ENCODE measurements around the gene CORIN.

The CORIN gene, protein sequence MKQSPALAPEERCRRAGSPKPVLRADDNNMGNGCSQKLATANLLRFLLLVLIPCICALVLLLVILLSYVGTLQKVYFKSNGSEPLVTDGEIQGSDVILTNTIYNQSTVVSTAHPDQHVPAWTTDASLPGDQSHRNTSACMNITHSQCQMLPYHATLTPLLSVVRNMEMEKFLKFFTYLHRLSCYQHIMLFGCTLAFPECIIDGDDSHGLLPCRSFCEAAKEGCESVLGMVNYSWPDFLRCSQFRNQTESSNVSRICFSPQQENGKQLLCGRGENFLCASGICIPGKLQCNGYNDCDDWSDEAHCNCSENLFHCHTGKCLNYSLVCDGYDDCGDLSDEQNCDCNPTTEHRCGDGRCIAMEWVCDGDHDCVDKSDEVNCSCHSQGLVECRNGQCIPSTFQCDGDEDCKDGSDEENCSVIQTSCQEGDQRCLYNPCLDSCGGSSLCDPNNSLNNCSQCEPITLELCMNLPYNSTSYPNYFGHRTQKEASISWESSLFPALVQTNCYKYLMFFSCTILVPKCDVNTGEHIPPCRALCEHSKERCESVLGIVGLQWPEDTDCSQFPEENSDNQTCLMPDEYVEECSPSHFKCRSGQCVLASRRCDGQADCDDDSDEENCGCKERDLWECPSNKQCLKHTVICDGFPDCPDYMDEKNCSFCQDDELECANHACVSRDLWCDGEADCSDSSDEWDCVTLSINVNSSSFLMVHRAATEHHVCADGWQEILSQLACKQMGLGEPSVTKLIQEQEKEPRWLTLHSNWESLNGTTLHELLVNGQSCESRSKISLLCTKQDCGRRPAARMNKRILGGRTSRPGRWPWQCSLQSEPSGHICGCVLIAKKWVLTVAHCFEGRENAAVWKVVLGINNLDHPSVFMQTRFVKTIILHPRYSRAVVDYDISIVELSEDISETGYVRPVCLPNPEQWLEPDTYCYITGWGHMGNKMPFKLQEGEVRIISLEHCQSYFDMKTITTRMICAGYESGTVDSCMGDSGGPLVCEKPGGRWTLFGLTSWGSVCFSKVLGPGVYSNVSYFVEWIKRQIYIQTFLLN

DNA sequence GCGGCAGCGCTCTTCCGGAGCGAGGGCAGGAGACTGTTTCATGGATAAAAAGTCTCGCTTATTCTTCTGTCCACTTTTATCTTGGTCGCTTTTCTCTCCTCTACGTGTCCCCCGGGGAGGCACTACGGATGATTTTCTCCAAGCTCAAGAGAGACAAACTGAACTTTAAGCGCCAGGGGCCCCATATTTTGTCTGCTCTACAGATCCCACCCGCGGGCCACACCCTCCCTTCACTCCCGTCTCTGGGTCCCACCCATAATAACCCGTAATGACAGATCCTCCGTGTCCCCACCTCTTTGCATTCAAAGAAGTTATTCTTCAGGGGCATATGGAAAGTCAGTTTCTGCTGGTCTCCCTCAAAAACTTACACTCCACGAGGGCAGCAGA, at the start of gene CORIN:
Gene CORIN, minus strand, starts transcription at position 160 of the 387 bp plus-strand sequence. Its CDS starts 118 bp downstream, at position 42.
- no peak for DNase-seq

DNA sequence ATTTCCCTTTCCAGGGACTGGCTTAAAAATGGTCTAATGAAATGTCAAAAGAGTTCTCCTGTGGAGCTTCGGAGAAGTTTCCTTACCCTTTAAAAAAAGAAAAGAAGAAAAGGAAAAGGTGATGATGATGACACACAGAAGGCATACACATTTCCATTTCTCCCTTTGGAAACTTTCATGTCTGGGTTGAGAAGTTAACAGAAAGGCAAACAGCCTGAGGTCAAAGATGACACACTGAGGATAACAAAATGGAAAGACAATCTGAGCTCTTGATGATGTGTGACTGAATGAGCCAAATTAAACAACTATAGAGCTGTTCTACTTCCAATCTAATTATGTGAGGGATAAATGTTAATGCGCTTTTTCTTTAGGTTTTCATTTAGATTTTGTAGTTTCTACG, 44.4 kb upstream of the CORIN start:
- no peak for DNase-seq

DNA sequence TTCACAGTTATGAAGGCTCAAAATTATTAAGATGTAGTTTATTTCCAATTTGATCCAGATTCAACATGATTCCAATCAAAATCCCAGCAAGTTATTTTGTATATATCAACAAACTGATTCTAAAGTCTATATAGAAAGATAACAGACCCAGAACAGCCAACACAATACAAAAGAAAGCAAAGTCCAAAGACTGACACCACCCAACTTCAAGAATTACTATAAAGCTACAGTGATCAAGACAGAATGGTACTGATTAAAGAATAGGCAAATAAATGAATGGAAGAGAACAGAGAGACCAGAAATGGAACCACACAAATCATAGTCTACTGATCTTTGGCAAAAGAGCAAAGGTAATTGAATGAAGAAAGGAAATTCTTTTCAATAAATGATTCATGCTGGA, 41.6 kb upstream of the CORIN start:
- no peak for DNase-seq

DNA sequence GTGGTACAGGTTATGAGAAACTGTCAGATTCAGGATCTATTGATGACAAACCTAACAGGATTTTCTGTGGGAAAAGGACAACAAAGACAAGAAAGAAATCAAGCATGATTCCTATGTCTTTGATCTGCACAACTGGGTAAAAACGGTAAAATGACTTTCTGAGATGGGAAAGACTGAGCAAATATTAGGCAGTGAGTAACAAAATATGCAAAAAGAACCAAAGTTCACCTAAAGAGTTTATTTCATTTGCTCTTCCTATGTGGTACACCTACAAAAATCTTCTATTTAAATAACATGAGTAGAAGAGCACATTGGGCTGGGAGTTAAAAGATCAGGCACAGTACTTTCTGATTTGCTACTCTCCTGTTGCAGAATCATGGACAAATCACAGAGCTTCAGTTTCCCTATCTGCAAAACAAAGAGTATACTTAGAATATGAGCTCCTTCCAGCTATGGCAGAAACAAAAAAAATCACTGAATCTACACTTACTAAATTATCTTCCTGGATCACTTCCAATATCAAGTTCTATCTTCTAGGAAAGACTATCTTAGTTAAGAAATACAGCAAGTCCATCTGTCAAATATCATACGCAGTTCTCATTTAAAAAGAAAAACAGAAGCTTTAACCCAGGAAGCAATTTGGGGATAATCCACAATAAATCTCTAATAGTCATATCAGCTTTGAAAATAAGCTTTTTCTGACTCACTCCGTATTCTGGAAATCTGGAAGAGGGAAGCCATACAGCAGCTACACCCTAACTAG, 39.1 kb upstream of the CORIN start:
- DNase-seq, result no peak

DNA sequence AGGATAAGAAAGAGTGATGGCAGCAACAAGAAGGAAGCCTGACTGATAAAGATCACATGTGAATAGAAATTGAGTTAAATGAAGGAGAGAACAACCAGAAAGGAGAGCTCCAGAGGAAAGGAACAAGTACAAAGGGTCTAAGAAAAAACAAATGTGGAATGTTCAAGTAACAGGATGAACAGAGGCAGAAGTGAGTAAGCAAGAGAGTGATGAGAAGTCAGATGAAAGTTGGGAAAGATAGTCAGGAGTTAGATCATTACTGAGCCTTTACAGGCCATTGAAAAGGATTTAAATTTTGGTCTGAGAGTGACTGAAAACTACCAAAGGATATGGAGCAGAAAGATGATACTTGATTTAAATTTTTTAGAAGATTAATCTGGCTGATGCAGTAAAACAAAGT, 38.4 kb upstream of the CORIN start:
- DNase-seq, result no peak

DNA sequence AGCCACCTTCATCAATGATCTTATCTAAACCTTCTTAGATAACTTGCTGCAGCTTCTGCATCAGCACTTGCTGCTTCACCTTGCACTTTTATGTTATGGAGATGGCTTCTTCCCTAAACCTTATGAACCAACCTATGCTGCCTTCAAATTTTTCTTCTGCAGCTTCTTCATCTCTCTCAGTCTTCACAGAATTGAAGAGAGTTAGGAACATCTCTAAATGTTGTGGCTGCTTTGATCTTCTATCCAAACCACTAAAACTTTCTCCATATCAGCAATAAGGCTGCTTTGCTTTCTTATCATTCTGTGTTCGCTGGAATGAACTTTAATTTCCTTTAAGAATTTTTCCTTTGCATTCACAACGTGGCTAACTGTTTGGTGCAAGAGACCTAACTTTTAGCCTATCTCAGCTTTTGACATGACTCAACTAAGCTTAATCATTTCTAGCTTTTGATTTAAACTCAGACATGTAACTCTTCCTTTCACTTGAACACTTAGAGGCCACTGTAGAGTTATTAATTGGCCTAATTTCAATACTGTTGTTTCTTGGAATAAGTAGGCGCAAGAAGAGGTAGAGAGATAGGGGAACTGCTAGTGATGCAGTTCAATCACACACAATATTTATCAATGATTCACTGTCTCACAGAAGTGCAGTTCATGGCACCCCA, 36.1 kb upstream of the CORIN start:
- DNase-seq, result no peak

DNA sequence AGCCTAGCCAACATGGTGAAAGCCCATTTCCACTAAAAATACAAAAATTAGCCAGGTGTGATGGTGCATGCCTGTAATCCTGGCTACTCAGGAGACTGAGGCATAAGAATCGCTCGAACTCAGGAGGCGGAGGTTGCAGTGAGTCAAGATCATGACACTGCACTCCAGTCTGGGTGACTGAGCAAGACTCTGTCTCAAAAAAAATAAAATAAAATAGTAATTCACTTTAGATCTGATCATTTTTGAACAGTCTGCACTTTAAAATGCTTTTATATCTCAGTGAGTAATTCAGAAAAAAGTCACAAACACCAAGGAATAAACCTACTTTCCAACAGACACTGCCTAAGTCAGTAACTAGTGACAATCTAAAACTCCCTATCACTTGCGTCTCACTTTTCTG, 25.6 kb upstream of the CORIN start:
- no peak for DNase-seq

DNA sequence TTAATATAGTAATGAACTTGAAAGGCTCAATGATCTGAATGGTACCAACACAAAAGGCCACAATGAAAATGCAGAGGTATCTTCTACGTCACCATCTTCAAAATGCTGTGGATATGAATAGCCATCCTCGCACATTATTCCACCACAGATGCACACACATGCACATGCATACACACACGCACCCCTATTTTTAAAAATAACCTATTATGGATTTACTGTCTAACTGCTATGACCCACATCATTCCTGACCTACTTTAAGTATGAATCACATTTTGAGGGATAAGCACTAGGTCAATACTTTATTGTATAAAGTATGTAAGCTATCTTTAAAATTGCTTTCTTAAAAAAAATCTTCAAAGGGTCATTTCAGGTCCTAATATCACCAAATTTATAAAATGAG, 24.4 kb upstream of the CORIN start:
- DNase-seq, result no peak

DNA sequence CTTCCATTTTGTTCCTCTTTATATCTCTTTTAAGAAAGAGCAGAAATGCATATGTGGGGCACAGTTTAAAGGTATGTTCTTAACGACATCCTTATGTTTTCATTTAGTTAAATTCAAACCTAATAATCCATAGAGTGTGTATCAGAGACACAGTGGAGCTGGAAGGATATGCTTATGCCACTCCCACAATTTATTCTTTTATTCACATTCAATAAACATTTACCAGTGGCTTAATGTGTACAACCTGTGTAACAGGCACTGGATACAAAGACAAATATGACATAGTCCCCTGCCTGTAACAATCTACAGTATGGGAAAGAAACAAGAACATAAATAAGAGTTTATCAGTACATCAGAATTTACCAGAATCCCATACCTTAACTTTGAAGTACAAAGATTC, 22.4 kb upstream of the CORIN start:
- no peak for DNase-seq

DNA sequence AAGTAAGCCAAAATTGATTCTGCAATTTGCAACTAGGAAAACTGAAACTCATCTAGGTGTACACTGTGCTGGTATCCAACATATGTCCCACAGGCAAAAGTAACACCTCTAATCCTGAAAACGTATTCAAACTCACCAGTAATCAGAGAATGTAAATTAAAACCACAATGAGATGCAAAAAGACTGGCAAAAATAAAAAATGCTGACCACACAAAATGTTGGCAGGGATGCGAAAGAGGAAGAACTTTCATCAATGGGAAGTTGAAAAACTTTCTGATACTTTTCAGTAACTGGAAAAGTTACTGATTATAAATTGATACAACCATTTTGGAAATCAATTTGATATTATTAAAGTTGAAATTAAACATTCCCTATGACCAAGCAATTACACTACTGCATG, 20.1 kb upstream of the CORIN start:
- DNase-seq, result no peak

DNA sequence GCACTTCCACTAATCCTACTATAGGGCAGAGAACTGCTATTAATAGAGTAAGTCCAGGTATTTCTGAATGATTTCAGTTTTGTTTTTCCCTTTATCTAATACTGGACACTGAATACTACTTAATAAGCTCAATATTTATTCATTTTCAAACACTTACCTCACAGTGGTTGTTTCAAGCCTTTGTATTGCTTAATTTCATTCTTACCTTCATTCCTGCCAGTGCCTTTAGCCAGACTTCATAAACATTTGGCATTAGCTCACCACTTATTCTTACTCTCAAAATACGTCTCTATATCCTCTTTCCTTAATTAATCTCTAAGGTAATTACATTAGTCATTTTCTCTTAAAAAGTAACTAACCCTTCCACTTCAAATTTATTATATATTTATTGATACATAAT, 18.8 kb upstream of the CORIN start:
- DNase-seq, result no peak

DNA sequence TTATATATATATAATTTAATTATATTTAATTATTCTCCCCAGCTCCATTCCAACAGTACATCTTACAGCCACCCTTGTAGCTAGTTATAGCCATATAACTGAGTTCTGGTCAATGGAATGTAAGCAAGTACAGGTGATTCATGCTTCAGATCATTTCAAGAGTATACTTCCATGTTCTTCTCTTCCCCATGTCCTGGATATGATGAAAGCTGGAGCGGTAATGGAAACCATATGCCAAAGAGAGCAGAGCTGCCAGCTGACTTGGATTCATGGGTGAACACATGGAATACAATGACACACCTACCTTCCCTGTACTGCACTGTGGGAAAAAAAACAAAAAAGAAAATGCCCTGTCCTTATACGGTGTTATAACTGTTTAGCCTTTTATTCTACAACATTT, 17.5 kb upstream of the CORIN start:
- no peak for DNase-seq

DNA sequence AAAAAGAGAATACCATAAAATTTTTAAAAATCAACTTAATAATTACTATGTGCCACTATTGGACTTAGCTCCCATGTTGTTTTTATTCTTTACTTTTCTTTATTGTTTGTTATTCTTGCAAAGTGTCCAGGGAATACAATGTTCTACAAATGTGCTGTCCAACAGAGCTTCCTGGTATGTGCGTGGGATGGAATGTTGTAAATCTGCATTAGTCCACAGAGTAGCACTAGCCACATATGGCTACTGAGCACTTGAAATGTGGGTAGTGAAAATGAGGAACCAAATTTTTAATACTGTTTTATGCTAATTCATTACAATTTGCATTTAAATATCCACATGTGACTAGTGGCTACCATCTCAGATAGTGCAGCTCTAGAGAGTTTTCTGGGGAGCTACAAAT, 14.3 kb upstream of the CORIN start:
- DNase-seq, result no peak

DNA sequence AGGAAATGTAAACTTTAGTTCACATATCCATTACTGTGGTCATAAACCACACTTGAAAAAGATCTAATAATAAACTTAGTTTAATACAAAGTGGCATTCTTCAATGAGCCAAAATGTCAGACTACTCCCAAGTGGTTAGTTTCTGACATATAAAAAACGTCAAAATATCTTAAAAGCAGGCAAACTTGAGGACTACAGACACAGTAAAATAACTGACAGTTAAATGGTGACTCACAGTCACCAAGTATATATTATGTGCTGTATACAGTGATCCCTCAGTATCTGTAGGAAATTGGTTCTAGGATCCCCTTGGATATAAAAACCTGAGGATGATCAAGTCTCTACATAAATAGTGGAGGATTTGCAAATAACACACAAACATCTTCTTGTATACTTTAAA, 11.6 kb upstream of the CORIN start:
- no peak for DNase-seq

DNA sequence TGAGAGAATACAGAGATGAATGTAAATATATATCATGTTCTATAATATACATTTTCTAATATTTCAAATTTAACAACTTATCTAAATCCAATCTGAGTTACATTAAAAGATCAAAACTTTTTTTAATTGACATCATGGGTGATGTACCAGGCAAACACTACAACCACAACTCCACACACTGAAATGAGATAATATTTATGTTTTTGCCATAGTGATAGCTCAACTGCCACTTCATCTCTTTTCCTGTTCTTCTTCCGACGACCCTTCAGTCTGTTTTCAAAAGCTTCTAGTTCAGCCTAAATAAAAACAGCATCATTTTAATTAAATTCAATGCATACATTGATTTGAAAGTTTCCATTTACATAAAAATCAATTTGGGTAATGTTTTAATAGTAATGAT, 10.2 kb upstream of the CORIN start:
- DNase-seq, result no peak

DNA sequence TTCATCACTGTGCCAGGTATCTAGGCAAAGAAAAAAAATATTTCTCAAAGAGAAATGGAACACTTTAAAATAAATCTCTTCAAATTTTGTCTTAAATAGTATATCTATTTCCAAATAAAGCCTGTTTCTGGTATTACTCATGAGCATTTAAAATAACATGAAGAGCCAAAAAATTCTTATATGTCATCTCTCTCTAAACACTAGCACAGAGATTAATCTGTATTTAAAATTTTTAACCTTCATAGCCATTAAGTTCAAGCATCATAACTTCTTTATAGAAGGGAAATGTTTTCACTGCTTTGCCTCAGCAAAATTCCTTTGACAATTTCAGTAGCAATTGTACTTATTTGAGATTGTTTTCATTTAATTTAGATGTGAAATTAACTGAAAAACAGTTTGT, 5.1 kb upstream of the CORIN start:
- DNase-seq, result no peak

DNA sequence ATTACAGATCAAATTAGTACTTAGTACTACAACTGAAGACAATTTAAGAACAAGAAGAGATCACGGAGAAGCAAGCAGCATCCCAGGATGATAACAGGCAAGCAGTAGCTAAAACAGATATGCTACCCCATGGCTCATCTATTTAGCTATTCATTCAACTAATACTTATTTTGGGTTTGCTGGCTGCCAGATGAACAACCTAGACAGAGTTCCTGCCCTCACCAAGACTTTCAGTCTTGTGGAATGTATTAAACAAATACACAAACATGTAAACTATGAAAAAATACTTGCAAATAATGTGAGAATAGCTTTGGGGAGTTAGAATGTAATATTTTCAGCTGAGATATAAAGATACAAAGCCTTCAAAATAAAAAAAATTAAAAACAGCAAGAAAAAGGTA, 2.4 kb upstream of the CORIN start:
- no peak for DNase-seq

DNA sequence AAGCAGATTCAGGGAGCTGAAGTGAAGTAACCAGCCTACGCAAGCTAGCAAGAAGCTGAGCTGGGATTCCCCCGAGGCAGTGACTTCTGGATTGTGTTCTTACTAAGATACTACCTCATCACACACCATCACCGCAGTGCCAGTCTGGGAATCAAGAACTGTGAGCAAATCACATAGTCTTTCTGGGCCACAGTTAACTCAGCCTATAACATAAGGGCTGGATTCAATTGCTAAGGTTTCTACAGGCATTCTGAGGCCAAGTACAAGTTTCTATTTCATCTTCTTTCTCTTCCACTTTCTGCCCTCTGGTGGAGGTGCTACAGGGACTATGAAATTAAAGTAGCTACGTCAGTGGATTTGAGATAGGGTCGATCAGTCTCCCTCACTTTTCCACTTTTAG, 1.4 kb upstream of the CORIN start:
- peak; percentile 22 for DNase-seq

DNA sequence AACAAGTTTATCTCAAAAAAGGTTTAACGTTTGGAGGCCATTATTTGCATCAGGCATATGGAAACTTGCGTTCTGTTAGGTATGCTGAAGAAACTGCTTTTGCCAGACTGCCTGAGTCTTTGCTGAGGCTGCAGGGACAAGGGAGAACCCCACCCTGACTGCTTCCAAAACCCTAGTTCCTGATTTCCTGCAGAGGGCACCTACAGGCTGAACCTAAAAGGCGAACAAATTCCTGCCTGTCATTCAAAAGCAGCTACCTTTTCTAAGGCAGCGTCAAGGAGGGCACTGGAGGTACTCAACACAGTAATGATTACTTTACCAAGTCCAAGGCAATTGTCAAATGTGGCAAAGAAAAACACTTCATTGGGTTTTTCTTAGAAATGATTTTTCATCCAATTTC, 578 bp upstream of the CORIN start:
- no peak for DNase-seq

DNA sequence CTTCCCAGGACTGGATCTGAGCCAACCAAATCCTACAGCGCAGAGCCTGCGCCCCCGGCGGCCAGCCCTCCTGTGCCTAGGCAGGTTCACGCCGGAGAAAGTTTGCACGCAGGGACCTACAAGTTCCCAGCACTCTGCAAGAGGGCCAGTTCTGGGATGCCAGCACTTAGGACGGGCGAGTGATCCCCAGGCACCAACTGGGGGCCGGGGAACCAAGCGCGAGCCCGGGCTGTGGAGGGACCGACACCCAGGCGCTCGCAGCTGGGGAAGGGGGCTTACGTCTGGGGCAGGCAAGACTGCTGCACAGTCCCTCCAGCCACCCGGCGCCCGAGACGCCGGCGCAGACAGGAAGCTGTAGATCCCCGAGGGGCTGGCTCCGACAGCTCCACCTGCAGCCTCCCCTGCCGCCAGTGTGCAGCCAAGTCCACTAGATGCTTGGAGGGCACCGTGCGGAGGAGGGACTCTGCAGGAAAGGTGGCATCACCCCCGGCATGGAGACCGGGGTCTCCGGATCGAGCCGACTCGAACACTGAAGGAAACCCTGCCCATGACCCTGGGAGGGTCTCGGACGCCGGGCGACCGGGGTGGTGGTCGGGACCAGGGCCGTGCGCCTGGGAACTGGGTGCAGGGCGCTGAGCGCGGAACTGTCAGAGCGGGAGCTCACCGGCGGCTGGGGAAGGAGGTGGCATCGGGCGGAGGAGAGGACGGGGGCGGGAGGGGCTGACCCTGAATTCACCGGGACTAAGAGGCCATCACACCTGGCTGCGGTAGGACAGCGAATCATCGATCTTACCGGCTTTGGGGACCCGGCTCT, 566 bp downstream of the CORIN start:
- peak; percentile 57 for DNase-seq

DNA sequence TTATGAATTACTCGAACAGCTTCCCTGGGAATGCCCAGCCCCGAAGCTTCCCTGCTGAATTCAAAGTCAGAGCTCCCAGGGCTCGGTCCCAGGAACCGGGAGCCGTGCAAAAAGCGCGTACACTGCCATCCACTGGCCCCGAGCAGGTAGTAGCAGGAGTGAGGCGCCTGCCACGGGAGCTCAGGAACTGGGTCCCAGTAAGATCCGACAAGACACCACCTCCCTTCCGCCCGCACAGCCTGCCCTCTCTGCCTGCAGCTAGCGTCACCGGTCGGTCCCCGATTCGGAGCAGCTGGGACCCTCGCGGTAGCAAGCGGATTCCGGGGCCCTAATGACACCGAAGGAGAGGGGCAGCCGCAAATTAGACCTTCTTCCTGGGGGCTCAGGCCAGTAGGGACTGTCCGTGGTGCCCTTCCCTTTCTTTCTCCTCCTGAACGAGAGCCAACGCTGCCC, 1.2 kb downstream of the CORIN start:
- peak; percentile 85 for DNase-seq

DNA sequence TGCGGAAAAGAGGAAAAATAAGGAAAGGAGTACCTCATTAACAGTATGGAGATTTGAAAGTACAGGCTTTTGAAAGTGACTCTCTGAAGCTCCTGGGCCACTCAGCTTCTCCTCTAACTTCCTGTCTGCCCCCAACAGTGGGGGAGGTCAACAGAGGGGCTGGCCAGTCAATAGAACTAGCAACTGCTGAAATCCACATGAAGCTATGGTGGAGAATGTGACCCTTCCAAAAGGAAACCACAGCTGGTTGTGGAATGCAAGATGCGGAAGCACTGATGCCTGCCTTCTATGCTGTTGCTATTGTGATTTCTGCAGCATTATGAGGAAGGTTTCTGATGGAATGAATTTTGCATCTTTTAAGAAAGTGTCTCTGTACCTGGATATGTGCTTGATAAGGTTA, 2.4 kb downstream of the CORIN start:
- no peak for DNase-seq
